ENCODE measurements around the gene HMG20A. TPM values are rescaled to one million over a fixed set of nuclear protein-coding genes. Genes with fewer than 3 reads are reported as not detected.

The HMG20A gene
- total and polyA plus RNA-seq, 2 of the 13 experiments (the other 11 are each of a cell fraction or from before 2014, with no cell fraction given), result 28.0 to 35.2 TPM

DNA sequence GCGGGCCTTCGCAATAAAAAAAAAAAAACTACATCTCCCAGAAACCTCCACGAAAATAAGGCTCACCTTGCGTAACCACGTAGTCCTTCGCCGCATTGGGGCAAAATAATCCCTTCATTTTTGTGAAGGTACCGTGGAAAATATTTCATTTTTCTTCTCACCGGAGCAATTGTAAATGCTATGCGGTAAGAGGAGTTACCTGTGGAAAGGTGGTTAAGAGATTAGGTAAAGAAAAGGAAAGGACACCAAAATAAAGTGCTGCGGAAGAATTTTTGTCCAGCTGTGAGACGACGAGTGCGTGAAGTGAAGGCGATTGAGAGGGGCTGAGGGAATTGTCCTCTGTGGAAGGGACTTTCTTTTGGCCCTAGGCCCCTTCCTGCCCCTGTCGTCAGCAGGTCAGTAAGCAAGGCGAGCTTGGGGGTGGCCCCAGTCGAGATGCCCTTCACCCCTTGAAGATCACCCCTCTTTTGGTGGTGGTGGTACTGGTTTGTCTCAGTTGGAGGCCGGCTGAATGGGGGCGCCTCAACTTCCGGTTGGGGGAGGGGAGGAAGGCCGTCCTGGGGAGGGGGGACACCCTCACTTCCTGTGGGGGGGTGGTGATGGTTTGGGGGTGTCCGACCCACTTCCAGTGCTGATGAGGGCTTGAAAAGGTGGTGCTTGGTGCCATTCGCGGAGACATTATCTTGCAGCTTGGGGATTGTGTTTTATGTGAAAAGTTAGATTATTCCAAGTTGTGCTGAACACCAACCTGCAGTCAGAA is at the start of gene HMG20A (continued):
- no peak for TF ChIP-seq PTBP1 (IDR thresholded peaks at IDR 0.05; ENCODE audit: low read depth, low read length, poor library complexity, severe bottlenecking)
- TF ChIP-seq FOXK1 (CRISPR knock-in tag; IDR thresholded peaks at IDR 0.05; ENCODE audit: borderline replicate concordance, low read depth), result peak; percentile 62
- no peak for TF ChIP-seq DR1 (CRISPR knock-in tag; IDR thresholded peaks at IDR 0.05)
- no peak for TF ChIP-seq ZNF598 (CRISPR knock-in tag; IDR thresholded peaks at IDR 0.05; ENCODE audit: borderline replicate concordance)
- TF ChIP-seq KAT7 (CRISPR knock-in tag; IDR thresholded peaks at IDR 0.05; ENCODE audit: borderline replicate concordance), result 0 out of 2 replicates have a peak, but pooled peaks have one; percentile 36
- no peak for TF ChIP-seq PRMT3 (CRISPR knock-in tag; IDR thresholded peaks at IDR 0.05; ENCODE audit: borderline replicate concordance, low read depth)
- no peak for TF ChIP-seq HINFP (CRISPR knock-in tag; IDR thresholded peaks at IDR 0.05; ENCODE audit: low read depth)
- peak; percentile 67; the same call in 1 of the 2 replicates for TF ChIP-seq TBX3 (IDR thresholded peaks at IDR 0.05; ENCODE audit: borderline replicate concordance)
- TF ChIP-seq SIN3A (IDR thresholded peaks at IDR 0.05; ENCODE audit: borderline replicate concordance, low read depth, low read length), result peak; percentile 61; the same call in 1 of the 2 replicates
- no peak for TF ChIP-seq ELF4 (CRISPR knock-in tag; IDR thresholded peaks at IDR 0.05; ENCODE audit: borderline replicate concordance)
- no peak for TF ChIP-seq E2F2 (CRISPR knock-in tag; IDR thresholded peaks at IDR 0.05; ENCODE audit: borderline replicate concordance)
- TF ChIP-seq ZNF605 (CRISPR knock-in tag; IDR thresholded peaks at IDR 0.05), result 0 out of 2 replicates have a peak, but pooled peaks have one; percentile 41
- no peak for TF ChIP-seq SRF (IDR thresholded peaks at IDR 0.05; ENCODE audit: low read depth, low read length)
- 0 out of 2 replicates have a peak, but pooled peaks have one; percentile 15 for TF ChIP-seq SMC3 (IDR thresholded peaks at IDR 0.05; ENCODE audit: low read length)
- TF ChIP-seq CEBPG (CRISPR knock-in tag; IDR thresholded peaks at IDR 0.05), result peak; percentile 89
- peak; percentile 49; the same call in 1 of the 2 replicates for TF ChIP-seq ZNF746 (CRISPR knock-in tag; IDR thresholded peaks at IDR 0.05)
- TF ChIP-seq, protein P1, sequence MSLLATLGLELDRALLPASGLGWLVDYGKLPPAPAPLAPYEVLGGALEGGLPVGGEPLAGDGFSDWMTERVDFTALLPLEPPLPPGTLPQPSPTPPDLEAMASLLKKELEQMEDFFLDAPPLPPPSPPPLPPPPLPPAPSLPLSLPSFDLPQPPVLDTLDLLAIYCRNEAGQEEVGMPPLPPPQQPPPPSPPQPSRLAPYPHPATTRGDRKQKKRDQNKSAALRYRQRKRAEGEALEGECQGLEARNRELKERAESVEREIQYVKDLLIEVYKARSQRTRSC (CRISPR knock-in tag; IDR thresholded peaks at IDR 0.05; ENCODE audit: low read depth), result no peak
- peak; percentile 55; the same call in 1 of the 2 replicates for TF ChIP-seq KAT8 (CRISPR knock-in tag; IDR thresholded peaks at IDR 0.05)
- TF ChIP-seq, protein P2, sequence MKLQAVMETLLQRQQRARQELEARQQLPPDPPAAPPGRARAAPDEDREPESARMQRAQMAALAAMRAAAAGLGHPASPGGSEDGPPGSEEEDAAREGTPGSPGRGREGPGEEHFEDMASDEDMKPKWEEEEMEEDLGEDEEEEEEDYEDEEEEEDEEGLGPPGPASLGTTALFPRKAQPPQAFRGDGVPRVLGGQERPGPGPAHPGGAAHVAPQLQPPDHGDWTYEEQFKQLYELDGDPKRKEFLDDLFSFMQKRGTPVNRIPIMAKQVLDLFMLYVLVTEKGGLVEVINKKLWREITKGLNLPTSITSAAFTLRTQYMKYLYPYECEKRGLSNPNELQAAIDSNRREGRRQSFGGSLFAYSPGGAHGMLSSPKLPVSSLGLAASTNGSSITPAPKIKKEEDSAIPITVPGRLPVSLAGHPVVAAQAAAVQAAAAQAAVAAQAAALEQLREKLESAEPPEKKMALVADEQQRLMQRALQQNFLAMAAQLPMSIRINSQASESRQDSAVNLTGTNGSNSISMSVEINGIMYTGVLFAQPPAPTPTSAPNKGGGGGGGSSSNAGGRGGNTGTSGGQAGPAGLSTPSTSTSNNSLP (IDR thresholded peaks at IDR 0.05; ENCODE audit: low read depth, low read length), result peak; percentile 75
- TF ChIP-seq ZNF619 (CRISPR knock-in tag; IDR thresholded peaks at IDR 0.05), result no peak
- no peak for TF ChIP-seq SKI (IDR thresholded peaks at IDR 0.05; ENCODE audit: partially characterized antibody)
- TF ChIP-seq KDM6A (CRISPR knock-in tag; IDR thresholded peaks at IDR 0.05; ENCODE audit: low read depth), result no peak
- TF ChIP-seq ZNF253 (CRISPR knock-in tag; IDR thresholded peaks at IDR 0.05; ENCODE audit: borderline replicate concordance), result no peak
- no peak for TF ChIP-seq TCF7L2 (IDR thresholded peaks at IDR 0.05; ENCODE audit: low read depth, low read length)
- TF ChIP-seq JDP2 (CRISPR knock-in tag; IDR thresholded peaks at IDR 0.05; ENCODE audit: borderline replicate concordance), result no peak
- TF ChIP-seq ZNF337 (CRISPR knock-in tag; IDR thresholded peaks at IDR 0.05; ENCODE audit: borderline replicate concordance, low read depth), result no peak

Data from HepG2 (cell line).